Caco-2 (cell line): ENCODE results near the gene INO80D. TPM values are rescaled to one million over a fixed set of nuclear protein-coding genes. Genes with fewer than 3 reads are reported as not detected.

Experiments used
- BruUV-seq: library from RNA; stranded (reverse); fragments of 400-500 nt; replicated peaks from 2 replicates; lab custom pipeline; 2021; lab: Mats Ljungman, UMichigan
- CTCF ChIA-PET: fragments of 300-600 bp; sonication (Branson Sonifier 250); formaldehyde crosslinking; loops from one replicate; lab custom pipeline; 2022; ENCODE audit warnings: antibody characterized with exemption; lab: Charles Lee
- POLR2A ChIA-PET: fragments of 300-600 bp; sonication (Branson Sonifier 250); formaldehyde crosslinking; loops from one replicate; lab custom pipeline; 2022; ENCODE audit warnings: antibody characterized with exemption; lab: Charles Lee
- DNase-seq, 2 experiments: peaks; one replicate each; pipeline versions ENCODE4 v3.0.0 to v3.0.0-alpha.2; 2020 to 2022
- H3K27me3 ChIP-seq: replicated peaks from 2 replicates; pipeline ENCODE4 v1.6.0; 2011; ENCODE audit warnings: low read length; ENCODE audit not compliant: control insufficient read depth, insufficient read depth
- H3K36me3 ChIP-seq: 2 replicates; pipeline ENCODE4 v1.5.1; 2011; ENCODE audit warnings: low read length; ENCODE audit not compliant: control insufficient read depth, insufficient read depth
- H3K4me1 ChIP-seq: fragments of 250-450 bp; sonication (Bioruptor Pico); 2 replicates; pipeline ENCODE4 v1.5.1; 2020; ENCODE audit warnings: mild to moderate bottlenecking
- H3K4me3 ChIP-seq: 2 replicates; pipeline ENCODE4 v1.5.1; 2011; ENCODE audit warnings: low read depth, mild to moderate bottlenecking, control low read depth, low read length
- H3K9me3 ChIP-seq: fragments of 250-450 bp; sonication (Bioruptor Pico); 2 replicates; pipeline ENCODE4 v1.5.1; 2020; ENCODE audit warnings: mild to moderate bottlenecking, moderate library complexity
- H3K27ac Mint-ChIP-seq: one replicate; pipeline ENCODE4 v1.8.0; 2022; ENCODE audit warnings: mixed read lengths; ENCODE audit not compliant: unreplicated experiment
- H3K27me3 Mint-ChIP-seq: one replicate; pipeline ENCODE4 v1.8.0; 2022; ENCODE audit warnings: mixed read lengths; ENCODE audit not compliant: insufficient read depth, unreplicated experiment
- H3K36me3 Mint-ChIP-seq: one replicate; pipeline ENCODE4 v1.8.0; 2022; ENCODE audit warnings: mild to moderate bottlenecking, mixed read lengths; ENCODE audit not compliant: insufficient read depth, unreplicated experiment
- H3K4me1 Mint-ChIP-seq: one replicate; pipeline ENCODE4 v1.8.0; 2022; ENCODE audit warnings: low read depth, mixed read lengths; ENCODE audit not compliant: unreplicated experiment
- H3K4me3 Mint-ChIP-seq: one replicate; pipeline ENCODE4 v1.8.0; 2022; ENCODE audit warnings: mild to moderate bottlenecking, moderate library complexity, mixed read lengths; ENCODE audit not compliant: unreplicated experiment
- H3K9me3 Mint-ChIP-seq: one replicate; pipeline ENCODE4 v1.8.0; 2022; ENCODE audit warnings: mixed read lengths; ENCODE audit not compliant: unreplicated experiment
- CTCF ChIP-seq, 2 experiments: fragments of 200-600 bp in 1 of 2; IDR thresholded peaks; 1 replicate in 1 of 2; 2 replicates in 1 of 2; pipeline versions ENCODE4 v1.5.1 to v1.8.0; 2011 to 2022; ENCODE audit warnings: antibody characterized with exemption in 1 of 2, control low read depth in 1 of 2, inconsistent platforms in 1 of 2, low read depth in 1 of 2, low read length in 1 of 2, mild to moderate bottlenecking in 1 of 2, moderate library complexity in 1 of 2; ENCODE audit not compliant: insufficient read depth in 1 of 2, severe bottlenecking in 1 of 2, unreplicated experiment in 1 of 2
- intact Hi-C: fragments of 100-400 bp; cut with micrococcal nuclease; formaldehyde crosslinking; loops from one replicate; pipeline ENCODE4 v1.10.0; 2022; ENCODE audit not compliant: unreplicated experiment
- total RNA-seq: library from RNA; stranded (reverse); gene quantifications from 2 replicates; pipeline ENCODE4 v1.2.3, GENCODE V29; 2022

Gene INO80D
- total RNA-seq, 1 experiment from 2014 or later: 19.8 TPM

GRCh38 chr2:206064077-206064476 lies 21.9 kb downstream of the INO80D start:
- Histone ChIP-seq H3K4me3 (no peak overlapping the region), H3K9me3 (no peaks in the 10 kb centered on the region), H3K36me3 (no peaks in the 10 kb centered on the region), H3K4me1 (no peaks in the 10 kb centered on the region), H3K27me3 (no peaks in the 10 kb centered on the region)
- Mint-ChIP-seq H3K27me3 (no peaks in the 10 kb centered on the region), H3K27ac (no peak overlapping the region), H3K4me1 (no peaks in the 10 kb centered on the region), H3K4me3 (no peak overlapping the region), H3K9me3 (no peaks in the 10 kb centered on the region), H3K36me3 (peaks cover 12% of the 10 kb centered on the region)
- intact Hi-C loops: no loop called here
- ChIA-PET CTCF (no interaction called here), POLR2A (no interaction called here)
- no peak for TF ChIP-seq CTCF (IDR thresholded peaks at IDR 0.05; ENCODE audit: insufficient read depth in 1 of 2, low read depth in 1 of 2, low read length in 1 of 2, severe bottlenecking in 1 of 2, unreplicated experiment in 1 of 2)
- no TSS peak for BruUV-seq
- DNase-seq: no peak

DNA sequence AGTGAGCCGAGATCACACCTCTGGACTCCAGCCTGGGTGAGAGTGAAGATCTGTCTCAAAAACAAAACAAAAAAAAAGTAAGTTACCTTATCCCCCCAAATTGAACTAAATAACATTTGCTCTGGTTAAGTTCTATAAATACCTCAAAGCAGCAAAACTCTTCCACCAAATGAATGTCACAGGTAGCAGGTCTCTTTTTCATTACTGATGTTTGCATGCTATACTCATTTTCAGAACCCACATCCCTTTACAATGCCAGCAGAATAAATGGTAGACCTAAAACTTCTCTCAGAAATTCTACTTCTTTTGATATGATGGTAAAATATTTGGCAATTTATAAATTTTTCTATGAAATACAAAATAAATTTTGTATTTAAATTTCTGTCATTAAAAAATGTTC lies 22.3 kb downstream of the INO80D start:
- no peaks in the 10 kb centered on the region for H3K9me3 Mint-ChIP-seq
- Histone ChIP-seq H3K27me3 (no peaks in the 10 kb centered on the region), H3K4me1 (no peaks in the 10 kb centered on the region), H3K36me3 (no peaks in the 10 kb centered on the region), H3K4me3 (no peak overlapping the region), H3K9me3 (no peaks in the 10 kb centered on the region)
- intact Hi-C loops: no loop called here
- no peaks in the 10 kb centered on the region for H3K27me3 Mint-ChIP-seq
- CTCF ChIA-PET: no interaction called here
- H3K27ac Mint-ChIP-seq: no peak overlapping the region
- DNase-seq: no peak
- POLR2A ChIA-PET: no interaction called here
- H3K36me3 Mint-ChIP-seq: peaks cover 12% of the 10 kb centered on the region
- H3K4me1 Mint-ChIP-seq: no peaks in the 10 kb centered on the region
- no peak for TF ChIP-seq CTCF (IDR thresholded peaks at IDR 0.05; ENCODE audit: insufficient read depth in 1 of 2, low read depth in 1 of 2, low read length in 1 of 2, severe bottlenecking in 1 of 2, unreplicated experiment in 1 of 2)
- BruUV-seq: no TSS peak
- no peak overlapping the region for H3K4me3 Mint-ChIP-seq

DNA sequence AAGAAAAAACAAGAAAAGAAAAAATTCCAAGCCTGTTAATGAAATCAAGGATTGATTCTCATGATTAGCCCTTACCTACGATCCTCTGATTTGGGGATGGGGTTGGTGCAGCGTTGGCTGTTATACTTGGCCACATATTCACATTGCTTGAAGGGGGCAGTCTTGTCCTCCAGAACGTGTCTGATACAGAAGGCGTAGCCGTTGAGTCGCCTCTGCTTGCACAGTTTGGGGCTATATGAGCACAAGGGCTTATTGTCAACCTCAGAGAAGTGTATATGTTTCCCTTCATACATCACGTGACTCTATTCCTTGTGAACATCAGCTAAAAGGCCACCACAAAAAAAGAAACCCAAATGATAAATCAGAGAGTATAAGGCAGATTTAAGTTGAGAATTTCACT lies 23.2 kb downstream of the INO80D start:
- no peak overlapping the region for H3K27ac Mint-ChIP-seq
- no peak for TF ChIP-seq CTCF (IDR thresholded peaks at IDR 0.05; ENCODE audit: insufficient read depth in 1 of 2, low read depth in 1 of 2, low read length in 1 of 2, severe bottlenecking in 1 of 2, unreplicated experiment in 1 of 2)
- intact Hi-C loops: no loop called here
- H3K27me3 Mint-ChIP-seq: no peaks in the 10 kb centered on the region
- Histone ChIP-seq H3K27me3 (no peaks in the 10 kb centered on the region), H3K36me3 (no peaks in the 10 kb centered on the region), H3K4me1 (no peaks in the 10 kb centered on the region), H3K4me3 (no peak overlapping the region), H3K9me3 (no peaks in the 10 kb centered on the region)
- POLR2A ChIA-PET: no interaction called here
- CTCF ChIA-PET: no interaction called here
- DNase-seq: no peak
- no peaks in the 10 kb centered on the region for H3K4me1 Mint-ChIP-seq
- H3K9me3 Mint-ChIP-seq: no peaks in the 10 kb centered on the region
- BruUV-seq: no TSS peak
- H3K4me3 Mint-ChIP-seq: no peak overlapping the region
- H3K36me3 Mint-ChIP-seq: peaks cover 16% of the 10 kb centered on the region
